MM.1S (cell line): ENCODE results near the gene SPECC1.

Source experiments
- EZH2 ChIP-seq: fragments of 300-600 bp; sonication (generic); optimal IDR thresholded peaks from 2 replicates; pipeline ENCODE3; 2017; ENCODE audit warnings: low read depth, mild to moderate bottlenecking, antibody characterized with exemption, low read length, mixed read lengths
- EZH2phosphoT487 ChIP-seq: fragments of 300-600 bp; sonication (generic); IDR thresholded peaks from 2 replicates; pipeline ENCODE4 v1.6.1; 2018; ENCODE audit warnings: antibody characterized with exemption, low read length
- TF ChIP-seq, protein P1 (sequence below): fragments of 300-600 bp; sonication (generic); IDR thresholded peaks from 2 replicates; pipeline ENCODE4 v1.5.1; 2016; ENCODE audit warnings: antibody characterized with exemption, low read length, mixed read lengths

DNA sequence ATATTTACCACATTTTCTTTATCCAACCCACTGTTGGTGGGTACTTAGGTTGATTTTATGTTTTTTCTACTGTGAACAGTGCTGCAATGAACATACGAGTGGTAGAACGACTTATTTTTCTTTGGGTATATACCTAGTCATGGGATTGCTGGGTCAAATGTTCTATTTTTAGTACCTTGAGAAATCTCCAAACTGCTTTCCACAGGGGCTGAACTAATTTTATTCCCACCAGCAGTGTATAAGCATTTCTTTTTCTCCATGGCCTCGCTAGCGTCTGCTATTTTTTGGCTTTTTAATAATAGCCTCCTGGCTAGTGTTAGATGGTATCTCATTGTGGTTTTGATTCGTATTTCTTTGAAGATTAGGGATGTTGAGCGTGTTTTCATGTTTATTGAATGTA lies 255.8 kb downstream of the SPECC1 start:
- TF ChIP-seq, protein P1, sequence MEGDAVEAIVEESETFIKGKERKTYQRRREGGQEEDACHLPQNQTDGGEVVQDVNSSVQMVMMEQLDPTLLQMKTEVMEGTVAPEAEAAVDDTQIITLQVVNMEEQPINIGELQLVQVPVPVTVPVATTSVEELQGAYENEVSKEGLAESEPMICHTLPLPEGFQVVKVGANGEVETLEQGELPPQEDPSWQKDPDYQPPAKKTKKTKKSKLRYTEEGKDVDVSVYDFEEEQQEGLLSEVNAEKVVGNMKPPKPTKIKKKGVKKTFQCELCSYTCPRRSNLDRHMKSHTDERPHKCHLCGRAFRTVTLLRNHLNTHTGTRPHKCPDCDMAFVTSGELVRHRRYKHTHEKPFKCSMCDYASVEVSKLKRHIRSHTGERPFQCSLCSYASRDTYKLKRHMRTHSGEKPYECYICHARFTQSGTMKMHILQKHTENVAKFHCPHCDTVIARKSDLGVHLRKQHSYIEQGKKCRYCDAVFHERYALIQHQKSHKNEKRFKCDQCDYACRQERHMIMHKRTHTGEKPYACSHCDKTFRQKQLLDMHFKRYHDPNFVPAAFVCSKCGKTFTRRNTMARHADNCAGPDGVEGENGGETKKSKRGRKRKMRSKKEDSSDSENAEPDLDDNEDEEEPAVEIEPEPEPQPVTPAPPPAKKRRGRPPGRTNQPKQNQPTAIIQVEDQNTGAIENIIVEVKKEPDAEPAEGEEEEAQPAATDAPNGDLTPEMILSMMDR = no peak
- no peak for TF ChIP-seq EZH2
- no peak for TF ChIP-seq EZH2phosphoT487
